Measurements from ENCODE around the gene PPP2R5C.

DNA sequence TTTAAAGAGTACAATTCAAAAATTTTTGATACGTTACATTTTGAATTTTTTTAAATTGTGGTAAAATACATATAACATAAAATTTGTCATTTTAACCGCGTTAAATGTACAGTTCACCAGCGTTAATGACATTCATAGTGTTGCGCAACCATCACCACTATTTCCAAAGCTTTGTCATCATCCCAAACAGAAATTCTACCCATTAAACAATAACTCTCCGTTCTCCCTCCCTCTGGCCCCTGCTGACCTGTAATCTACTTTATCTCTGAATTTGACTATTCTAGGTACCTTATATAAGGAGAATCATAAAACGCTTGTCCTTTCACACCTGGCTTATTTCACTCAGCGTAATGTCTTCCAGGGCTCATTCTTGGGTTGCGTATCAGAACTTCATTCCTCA, 133.7 kb downstream of the PPP2R5C start:
- TF ChIP-seq, protein P1, sequence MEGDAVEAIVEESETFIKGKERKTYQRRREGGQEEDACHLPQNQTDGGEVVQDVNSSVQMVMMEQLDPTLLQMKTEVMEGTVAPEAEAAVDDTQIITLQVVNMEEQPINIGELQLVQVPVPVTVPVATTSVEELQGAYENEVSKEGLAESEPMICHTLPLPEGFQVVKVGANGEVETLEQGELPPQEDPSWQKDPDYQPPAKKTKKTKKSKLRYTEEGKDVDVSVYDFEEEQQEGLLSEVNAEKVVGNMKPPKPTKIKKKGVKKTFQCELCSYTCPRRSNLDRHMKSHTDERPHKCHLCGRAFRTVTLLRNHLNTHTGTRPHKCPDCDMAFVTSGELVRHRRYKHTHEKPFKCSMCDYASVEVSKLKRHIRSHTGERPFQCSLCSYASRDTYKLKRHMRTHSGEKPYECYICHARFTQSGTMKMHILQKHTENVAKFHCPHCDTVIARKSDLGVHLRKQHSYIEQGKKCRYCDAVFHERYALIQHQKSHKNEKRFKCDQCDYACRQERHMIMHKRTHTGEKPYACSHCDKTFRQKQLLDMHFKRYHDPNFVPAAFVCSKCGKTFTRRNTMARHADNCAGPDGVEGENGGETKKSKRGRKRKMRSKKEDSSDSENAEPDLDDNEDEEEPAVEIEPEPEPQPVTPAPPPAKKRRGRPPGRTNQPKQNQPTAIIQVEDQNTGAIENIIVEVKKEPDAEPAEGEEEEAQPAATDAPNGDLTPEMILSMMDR (IDR thresholded peaks at IDR 0.05) = no peak
- TF ChIP-seq NFYB (CRISPR knock-in tag; conservative IDR thresholded peaks at IDR 0.05; ENCODE audit: low read depth) (no peak), SMAD4 (CRISPR knock-in tag; IDR thresholded peaks at IDR 0.05) (no peak), JUN (CRISPR knock-in tag; IDR thresholded peaks at IDR 0.05) (no peak), CREB1 (CRISPR knock-in tag; IDR thresholded peaks at IDR 0.05) (no peak), NR2C2 (CRISPR knock-in tag; IDR thresholded peaks at IDR 0.05) (no peak), SP1 (CRISPR knock-in tag; conservative IDR thresholded peaks at IDR 0.05) (no peak)
- TF ChIP-seq, protein P2, sequence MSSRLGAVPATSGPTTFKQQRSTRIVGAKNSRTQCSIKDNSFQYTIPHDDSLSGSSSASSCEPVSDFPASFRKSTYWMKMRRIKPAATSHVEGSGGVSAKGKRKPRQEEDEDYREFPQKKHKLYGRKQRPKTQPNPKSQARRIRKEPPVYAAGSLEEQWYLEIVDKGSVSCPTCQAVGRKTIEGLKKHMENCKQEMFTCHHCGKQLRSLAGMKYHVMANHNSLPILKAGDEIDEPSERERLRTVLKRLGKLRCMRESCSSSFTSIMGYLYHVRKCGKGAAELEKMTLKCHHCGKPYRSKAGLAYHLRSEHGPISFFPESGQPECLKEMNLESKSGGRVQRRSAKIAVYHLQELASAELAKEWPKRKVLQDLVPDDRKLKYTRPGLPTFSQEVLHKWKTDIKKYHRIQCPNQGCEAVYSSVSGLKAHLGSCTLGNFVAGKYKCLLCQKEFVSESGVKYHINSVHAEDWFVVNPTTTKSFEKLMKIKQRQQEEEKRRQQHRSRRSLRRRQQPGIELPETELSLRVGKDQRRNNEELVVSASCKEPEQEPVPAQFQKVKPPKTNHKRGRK (CRISPR knock-in tag; IDR thresholded peaks at IDR 0.05; ENCODE audit: borderline replicate concordance) = no peak
- TF ChIP-seq, protein P3, sequence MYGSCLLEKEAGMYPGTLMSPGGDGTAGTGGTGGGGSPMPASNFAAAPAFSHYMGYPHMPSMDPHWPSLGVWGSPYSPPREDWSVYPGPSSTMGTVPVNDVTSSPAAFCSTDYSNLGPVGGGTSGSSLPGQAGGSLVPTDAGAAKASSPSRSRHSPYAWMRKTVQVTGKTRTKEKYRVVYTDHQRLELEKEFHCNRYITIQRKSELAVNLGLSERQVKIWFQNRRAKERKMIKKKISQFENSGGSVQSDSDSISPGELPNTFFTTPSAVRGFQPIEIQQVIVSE (CRISPR knock-in tag; IDR thresholded peaks at IDR 0.05; ENCODE audit: borderline replicate concordance) = no peak
- TF ChIP-seq, protein P4, sequence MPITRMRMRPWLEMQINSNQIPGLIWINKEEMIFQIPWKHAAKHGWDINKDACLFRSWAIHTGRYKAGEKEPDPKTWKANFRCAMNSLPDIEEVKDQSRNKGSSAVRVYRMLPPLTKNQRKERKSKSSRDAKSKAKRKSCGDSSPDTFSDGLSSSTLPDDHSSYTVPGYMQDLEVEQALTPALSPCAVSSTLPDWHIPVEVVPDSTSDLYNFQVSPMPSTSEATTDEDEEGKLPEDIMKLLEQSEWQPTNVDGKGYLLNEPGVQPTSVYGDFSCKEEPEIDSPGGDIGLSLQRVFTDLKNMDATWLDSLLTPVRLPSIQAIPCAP (CRISPR knock-in tag; IDR thresholded peaks at IDR 0.05) = no peak
- TF ChIP-seq, protein P5, sequence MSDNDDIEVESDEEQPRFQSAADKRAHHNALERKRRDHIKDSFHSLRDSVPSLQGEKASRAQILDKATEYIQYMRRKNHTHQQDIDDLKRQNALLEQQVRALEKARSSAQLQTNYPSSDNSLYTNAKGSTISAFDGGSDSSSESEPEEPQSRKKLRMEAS (CRISPR knock-in tag; IDR thresholded peaks at IDR 0.05) = no peak

Data from WTC11 (cell line).